ENCODE measurements around the gene CKM.
"Not testable (repeated sequence)": the region's sequence is repeated elsewhere in the genome, so short reads cannot be mapped to it uniquely, and the experiment has no call there.

DNA sequence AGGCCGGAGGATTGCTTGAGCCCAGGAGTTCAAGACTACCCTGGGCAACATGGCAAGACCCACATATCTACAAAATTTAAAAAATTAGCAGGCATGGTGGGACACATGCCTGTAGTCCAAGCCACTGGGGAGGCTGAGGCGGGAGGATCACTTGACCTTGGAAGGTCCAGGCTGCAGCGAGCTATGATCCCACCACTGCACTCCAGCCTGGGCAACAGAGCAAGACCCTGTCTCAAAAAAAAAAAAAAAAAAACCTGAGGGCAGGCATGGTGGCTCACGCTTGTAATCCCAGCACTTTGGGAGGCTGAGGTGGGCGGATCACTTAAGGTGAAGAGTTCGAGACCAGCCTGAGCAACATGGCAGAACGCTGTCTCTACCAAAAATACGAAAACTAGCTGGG, 13.4 kb downstream of the CKM start:
- TF ChIP-seq POLR2A, POLR2AphosphoS5 (IDR thresholded peaks at IDR 0.05; ENCODE audit: low read depth, low read length): not testable (repeated sequence)

All from GM12892 (cell line).